ENCODE data around the gene SMAP1.

DNA sequence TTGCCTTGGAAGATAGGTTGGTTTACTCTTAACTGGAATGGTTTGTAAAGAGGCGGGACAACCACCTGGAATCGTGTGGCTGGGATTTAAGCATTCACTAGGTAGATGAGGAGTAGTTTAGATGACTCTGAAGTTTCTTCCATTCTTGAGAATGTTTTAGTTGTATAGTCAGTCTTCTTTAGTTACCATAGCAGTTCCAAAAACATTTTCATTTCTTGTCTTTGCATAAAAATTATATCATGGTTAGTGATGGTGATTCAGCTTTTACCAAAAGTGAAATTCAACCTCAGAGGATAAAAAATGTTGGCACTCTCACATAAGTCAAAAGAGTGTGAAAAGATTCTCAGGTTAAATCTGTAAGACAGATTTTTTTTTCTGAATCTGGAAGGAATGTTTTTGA is 70.3 kb downstream of the SMAP1 start:
- TF ChIP-seq, protein P1, sequence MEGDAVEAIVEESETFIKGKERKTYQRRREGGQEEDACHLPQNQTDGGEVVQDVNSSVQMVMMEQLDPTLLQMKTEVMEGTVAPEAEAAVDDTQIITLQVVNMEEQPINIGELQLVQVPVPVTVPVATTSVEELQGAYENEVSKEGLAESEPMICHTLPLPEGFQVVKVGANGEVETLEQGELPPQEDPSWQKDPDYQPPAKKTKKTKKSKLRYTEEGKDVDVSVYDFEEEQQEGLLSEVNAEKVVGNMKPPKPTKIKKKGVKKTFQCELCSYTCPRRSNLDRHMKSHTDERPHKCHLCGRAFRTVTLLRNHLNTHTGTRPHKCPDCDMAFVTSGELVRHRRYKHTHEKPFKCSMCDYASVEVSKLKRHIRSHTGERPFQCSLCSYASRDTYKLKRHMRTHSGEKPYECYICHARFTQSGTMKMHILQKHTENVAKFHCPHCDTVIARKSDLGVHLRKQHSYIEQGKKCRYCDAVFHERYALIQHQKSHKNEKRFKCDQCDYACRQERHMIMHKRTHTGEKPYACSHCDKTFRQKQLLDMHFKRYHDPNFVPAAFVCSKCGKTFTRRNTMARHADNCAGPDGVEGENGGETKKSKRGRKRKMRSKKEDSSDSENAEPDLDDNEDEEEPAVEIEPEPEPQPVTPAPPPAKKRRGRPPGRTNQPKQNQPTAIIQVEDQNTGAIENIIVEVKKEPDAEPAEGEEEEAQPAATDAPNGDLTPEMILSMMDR (conservative IDR thresholded peaks at IDR 0.05; ENCODE audit: low read depth, low read length) = no peak
- TF ChIP-seq EZH2 (IDR thresholded peaks at IDR 0.05; ENCODE audit: borderline replicate concordance, low read depth, low read length, poor library complexity, severe bottlenecking) = no peak

All from A673 (cell line).